ENCODE results near the gene UTP20. TPM values are rescaled to one million over a fixed set of nuclear protein-coding genes. Genes with fewer than 3 reads are reported as not detected.

UTP20 gene
- polyA plus RNA-seq, 1 donor (not counting 4 experiments of a cell fraction or from before 2014, with no cell fraction given), result 14.8 TPM

DNA sequence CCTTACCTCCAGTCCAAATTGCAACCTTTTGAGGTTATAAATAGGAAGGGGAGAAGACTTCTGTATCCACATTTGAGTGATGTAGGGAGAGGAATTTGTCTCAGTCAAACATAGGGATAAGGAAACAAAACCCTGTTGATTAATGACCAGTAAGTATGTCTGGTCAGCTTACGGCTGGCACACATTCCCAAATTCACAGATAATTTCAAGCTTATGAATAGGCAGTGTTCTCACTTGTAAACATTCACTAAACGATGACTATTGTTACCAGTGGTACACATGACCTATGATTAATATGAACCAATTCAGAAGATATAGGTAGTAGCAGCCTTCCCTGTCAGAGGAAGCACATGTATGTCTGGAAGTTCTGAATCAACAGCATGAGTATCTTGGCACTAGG, 36.8 kb upstream of the UTP20 start:
- H3K4me3 ChIP-seq (ENCODE audit: control insufficient read depth in 2 of 3, extremely low read depth in 1 of 3, insufficient read depth in 2 of 3, low read depth in 1 of 3, low read length in 3 of 3), result no peak overlapping the region
- DNase-seq (ENCODE audit: low read depth, low spot score) (no peak), FAIRE-seq (no peak)
- no peaks in the 10 kb centered on the region for H3K79me2 ChIP-seq (ENCODE audit: control insufficient read depth, insufficient read depth, low read length)
- no peaks in the 10 kb centered on the region for H3K4me1 ChIP-seq (ENCODE audit: control insufficient read depth, extremely low read depth, insufficient read depth, low read length)
- no peaks in the 10 kb centered on the region for H4K20me1 ChIP-seq (ENCODE audit: control insufficient read depth, extremely low read depth, insufficient read depth, low read length)
- H3K27ac ChIP-seq (ENCODE audit: control insufficient read depth, insufficient read depth, low read length), result no peak overlapping the region
- H3K9me1 ChIP-seq (ENCODE audit: control insufficient read depth, extremely low read depth, insufficient read depth, low read length), result no peaks in the 10 kb centered on the region
- H3K36me3 ChIP-seq (ENCODE audit: control insufficient read depth in 2 of 2, extremely low read depth in 1 of 2, insufficient read depth in 2 of 2, low read length in 2 of 2), result no peaks in the 10 kb centered on the region
- dilution Hi-C loops (cut with MboI; ENCODE audit: extremely low pct_ligation_motif_present, low sequenced_read_pairs), result no loop called here
- H2AFZ ChIP-seq (ENCODE audit: control insufficient read depth, low read length), result no peak overlapping the region
- TF ChIP-seq EZH2 (IDR thresholded peaks at IDR 0.05; ENCODE audit: low read length) (no peak), CTCF (optimal IDR thresholded peaks at IDR 0.05 in 1 of 3, IDR thresholded peaks at IDR 0.05 in 1 of 3, conservative IDR thresholded peaks at IDR 0.05 in 1 of 3; ENCODE audit: extremely low read depth in 1 of 3, insufficient read depth in 2 of 3, low read length in 3 of 3) (no peak)
- H3K9me3 ChIP-seq (ENCODE audit: control insufficient read depth, low read depth, low read length), result peaks cover 2% of the 10 kb centered on the region
- H3K4me2 ChIP-seq (ENCODE audit: control insufficient read depth, extremely low read depth, insufficient read depth, low read depth, low read length), result no peak overlapping the region
- no peaks in the 10 kb centered on the region for H3K27me3 ChIP-seq (ENCODE audit: control insufficient read depth, extremely low read depth, insufficient read depth, low read length)
- no peak overlapping the region for H3K9ac ChIP-seq (ENCODE audit: control insufficient read depth, extremely low read depth, insufficient read depth, low read length)

GRCh38 chr12:101243616-101244015, 36.3 kb upstream of the UTP20 start:
- Histone ChIP-seq H3K36me3 (ENCODE audit: control insufficient read depth in 2 of 2, extremely low read depth in 1 of 2, insufficient read depth in 2 of 2, low read length in 2 of 2) (no peaks in the 10 kb centered on the region), H3K79me2 (ENCODE audit: control insufficient read depth, insufficient read depth, low read length) (no peaks in the 10 kb centered on the region), H3K27me3 (ENCODE audit: control insufficient read depth, extremely low read depth, insufficient read depth, low read length) (no peaks in the 10 kb centered on the region), H3K27ac (ENCODE audit: control insufficient read depth, insufficient read depth, low read length) (no peak overlapping the region), H3K9me3 (ENCODE audit: control insufficient read depth, low read depth, low read length) (peaks cover 2% of the 10 kb centered on the region), H3K4me1 (ENCODE audit: control insufficient read depth, extremely low read depth, insufficient read depth, low read length) (no peaks in the 10 kb centered on the region), H4K20me1 (ENCODE audit: control insufficient read depth, extremely low read depth, insufficient read depth, low read length) (no peaks in the 10 kb centered on the region), H3K4me2 (ENCODE audit: control insufficient read depth, extremely low read depth, insufficient read depth, low read depth, low read length) (no peak overlapping the region), H2AFZ (ENCODE audit: control insufficient read depth, low read length) (no peak overlapping the region), H3K9ac (ENCODE audit: control insufficient read depth, extremely low read depth, insufficient read depth, low read length) (no peak overlapping the region), H3K4me3 (ENCODE audit: control insufficient read depth in 2 of 3, extremely low read depth in 1 of 3, insufficient read depth in 2 of 3, low read depth in 1 of 3, low read length in 3 of 3) (no peak overlapping the region), H3K9me1 (ENCODE audit: control insufficient read depth, extremely low read depth, insufficient read depth, low read length) (no peaks in the 10 kb centered on the region)
- TF ChIP-seq EZH2 (IDR thresholded peaks at IDR 0.05; ENCODE audit: low read length) (no peak), CTCF (optimal IDR thresholded peaks at IDR 0.05 in 1 of 3, IDR thresholded peaks at IDR 0.05 in 1 of 3, conservative IDR thresholded peaks at IDR 0.05 in 1 of 3; ENCODE audit: extremely low read depth in 1 of 3, insufficient read depth in 2 of 3, low read length in 3 of 3) (no peak)
- dilution Hi-C loops (cut with MboI; ENCODE audit: extremely low pct_ligation_motif_present, low sequenced_read_pairs), result no loop called here
- no peak for FAIRE-seq
- no peak for DNase-seq (ENCODE audit: low read depth, low spot score)

Data from keratinocyte (primary cell).